SK-N-MC (cell line): ENCODE measurements around the gene CDK6.
"Not testable (repeated sequence)": the region's sequence is repeated elsewhere in the genome, so short reads cannot be mapped to it uniquely, and the experiment has no call there.

Source experiments
- DNase-seq: peaks from one replicate; pipeline ENCODE4 v3.0.0-alpha.2; 2011; ENCODE audit warnings: low read depth, low spot score
- H3K27ac ChIP-seq: fragments of 200-600 bp; sonication (generic); 2 replicates; pipeline ENCODE4 v1.5.1; 2016; ENCODE audit warnings: mixed run types
- H3K36me3 ChIP-seq: fragments of 200-600 bp; sonication (generic); 2 replicates; pipeline ENCODE4 v1.6.1; 2017; ENCODE audit warnings: antibody characterized with exemption, low read length, mixed read lengths; ENCODE audit not compliant: insufficient read depth
- H3K4me3 ChIP-seq: fragments of 200-600 bp; sonication (generic); 2 replicates; pipeline ENCODE4 v1.5.1; 2016
- H3K9ac ChIP-seq: fragments of 200-600 bp; sonication (generic); 2 replicates; pipeline ENCODE4 v1.8.0; 2017; ENCODE audit warnings: mixed run types, mixed read lengths; ENCODE audit not compliant: insufficient read length
- H3K9me3 ChIP-seq: fragments of 200-600 bp; sonication (generic); 2 replicates; pipeline ENCODE4 v1.6.1; 2017; ENCODE audit warnings: low read depth, mild to moderate bottlenecking, antibody characterized with exemption, low read length, moderate library complexity, mixed read lengths
- EZH2 ChIP-seq: fragments of 200-600 bp; sonication (generic); IDR thresholded peaks from one replicate; pipeline ENCODE4 v1.6.1; 2017; ENCODE audit warnings: antibody characterized with exemption
- FOXP2 ChIP-seq: optimal IDR thresholded peaks from 2 replicates; pipeline ENCODE3; 2011; ENCODE audit warnings: mild to moderate bottlenecking, moderate library complexity; ENCODE audit not compliant: insufficient read depth; ENCODE audit errors: extremely low read length, control extremely low read depth
- POLR2AphosphoS5 ChIP-seq: IDR thresholded peaks from 2 replicates; pipeline ENCODE4 v1.6.1; 2012; ENCODE audit warnings: mild to moderate bottlenecking, low read depth, low read length, borderline replicate concordance

Gene CDK6

DNA sequence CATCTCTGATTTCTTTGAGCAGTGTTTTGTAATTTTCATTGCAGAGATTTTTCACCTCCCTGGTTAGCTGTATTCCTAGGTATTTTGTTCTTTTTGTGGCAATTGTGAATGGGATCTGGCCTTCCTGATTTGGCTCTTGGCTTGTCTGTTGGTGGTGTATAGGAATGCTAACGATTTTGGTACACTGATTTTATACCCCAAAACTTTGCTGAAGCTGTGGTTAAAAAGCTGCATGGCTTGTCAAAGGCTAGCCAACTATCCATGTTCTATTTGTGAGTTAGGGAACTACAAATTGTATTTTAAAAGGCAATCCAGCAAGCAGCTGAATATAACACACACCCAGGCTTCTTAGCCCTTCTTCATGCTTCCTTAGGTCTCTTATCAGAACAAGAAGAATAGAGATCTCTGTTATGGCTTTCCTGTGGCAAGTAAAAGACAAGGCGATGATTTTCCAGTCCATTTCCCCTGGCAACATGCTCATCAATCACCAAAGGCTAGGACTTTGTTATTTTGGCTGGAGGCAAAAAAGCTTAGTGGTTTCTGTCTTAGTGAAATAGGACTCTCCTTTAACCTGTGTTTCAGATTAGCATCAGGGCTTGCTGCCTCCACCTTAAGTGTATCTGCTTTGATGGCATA, 77.5 kb downstream of the CDK6 start:
- H3K27ac ChIP-seq, result no peak overlapping the region
- DNase-seq, result no peak
- H3K4me3 ChIP-seq, result no peak overlapping the region
- no peak for TF ChIP-seq POLR2AphosphoS5
- TF ChIP-seq FOXP2, result no peak
- TF ChIP-seq EZH2, result no peak
- no peaks in the 10 kb centered on the region for H3K9me3 ChIP-seq
- H3K36me3 ChIP-seq, result no peaks in the 10 kb centered on the region
- H3K9ac ChIP-seq, result no peak overlapping the region

DNA sequence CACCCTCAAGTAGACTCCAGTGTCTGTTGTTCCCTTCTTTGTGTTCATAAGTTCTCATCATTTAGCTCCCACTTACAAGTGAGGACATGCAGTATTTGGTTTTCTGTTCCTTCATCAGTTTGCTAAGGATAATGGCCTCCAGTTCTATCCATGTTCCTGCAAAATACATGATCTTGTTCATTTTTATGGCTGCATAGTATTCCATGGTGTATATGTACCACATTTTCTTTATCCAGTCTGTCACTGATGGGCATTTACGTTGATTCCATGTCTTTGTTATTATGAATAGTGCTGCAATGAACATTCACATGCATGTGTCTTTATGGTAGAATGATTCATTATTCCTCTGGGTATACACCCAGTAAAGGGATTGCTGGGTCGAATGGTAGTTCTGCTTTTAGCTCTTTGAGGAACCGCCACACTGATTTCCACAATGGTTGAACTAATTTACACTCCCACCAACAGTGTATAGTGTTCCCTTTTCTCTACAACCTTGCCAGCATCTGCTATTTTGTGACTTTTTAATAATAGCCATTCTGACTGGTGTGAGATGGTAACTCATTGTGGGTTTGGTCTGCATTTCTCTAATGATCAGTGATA, 79.0 kb downstream of the CDK6 start:
- not testable (repeated sequence) for DNase-seq, H3K27ac ChIP-seq, H3K9me3 ChIP-seq, H3K9ac ChIP-seq, H3K4me3 ChIP-seq, H3K36me3 ChIP-seq

DNA sequence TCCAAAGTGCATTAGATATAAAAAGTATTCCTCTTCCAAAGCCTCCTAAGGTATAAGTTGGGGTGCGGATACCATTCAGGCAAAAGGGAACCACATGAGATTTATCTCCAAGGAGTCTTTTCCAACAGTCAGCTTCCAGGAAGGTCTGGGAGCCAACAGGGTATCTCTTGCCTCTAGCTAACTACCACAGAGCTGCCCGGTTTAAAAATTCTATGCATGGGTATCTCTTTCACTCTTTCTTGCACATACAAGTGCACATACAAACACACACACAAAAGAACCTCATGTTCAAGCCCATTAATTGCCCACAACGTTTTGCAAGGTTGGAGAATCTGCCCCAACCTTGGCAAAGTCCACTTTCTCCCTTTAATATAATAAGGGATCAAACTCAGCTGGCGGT, 80.7 kb downstream of the CDK6 start:
- DNase-seq, result no peak
- peak overlapping the region; percentile 60 for H3K27ac ChIP-seq
- no peak overlapping the region for H3K4me3 ChIP-seq
- no peaks in the 10 kb centered on the region for H3K9me3 ChIP-seq
- no peaks in the 10 kb centered on the region for H3K36me3 ChIP-seq
- TF ChIP-seq EZH2 (no peak), FOXP2 (no peak), POLR2AphosphoS5 (no peak)
- no peak overlapping the region for H3K9ac ChIP-seq

DNA sequence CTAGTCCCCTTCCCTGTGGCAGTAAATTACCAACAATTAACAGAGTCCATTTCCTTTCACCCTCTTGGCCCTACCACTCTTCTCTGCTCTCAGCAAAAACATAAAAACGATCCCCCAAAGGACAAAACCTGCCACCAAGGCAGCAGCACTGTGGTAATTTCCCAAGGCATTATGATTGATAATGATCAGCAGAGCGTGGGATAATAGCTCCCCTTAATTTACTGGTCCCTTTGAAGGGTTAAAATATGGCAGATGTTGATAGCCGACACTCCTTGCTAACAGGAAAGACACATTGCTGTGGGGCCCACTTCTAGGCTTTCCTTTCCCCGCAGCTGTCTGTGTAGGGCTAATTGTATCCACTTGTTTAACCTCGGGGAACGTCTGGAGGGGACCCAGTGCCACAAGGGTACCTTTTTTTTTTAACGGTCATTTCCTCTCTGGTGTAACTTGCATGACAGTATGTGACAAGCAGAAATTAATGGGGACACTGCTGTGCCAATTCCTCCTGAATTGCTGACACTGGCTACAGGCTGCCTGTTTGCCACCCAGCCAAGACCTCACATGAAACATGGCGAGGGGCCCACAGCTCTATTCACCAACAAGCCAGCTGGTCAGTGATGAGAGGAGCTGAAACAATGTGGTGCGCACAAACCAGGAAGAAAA, 81.3 kb downstream of the CDK6 start:
- peak overlapping the region; percentile 60 for H3K27ac ChIP-seq
- TF ChIP-seq POLR2AphosphoS5 (peak; percentile 39; the same call in 1 of the 2 replicates), FOXP2 (peak; percentile 17), EZH2 (no peak)
- H3K9me3 ChIP-seq, result no peaks in the 10 kb centered on the region
- H3K36me3 ChIP-seq, result no peaks in the 10 kb centered on the region
- peak; percentile 30 for DNase-seq
- no peak overlapping the region for H3K9ac ChIP-seq
- H3K4me3 ChIP-seq, result peak overlapping the region; percentile 49

DNA sequence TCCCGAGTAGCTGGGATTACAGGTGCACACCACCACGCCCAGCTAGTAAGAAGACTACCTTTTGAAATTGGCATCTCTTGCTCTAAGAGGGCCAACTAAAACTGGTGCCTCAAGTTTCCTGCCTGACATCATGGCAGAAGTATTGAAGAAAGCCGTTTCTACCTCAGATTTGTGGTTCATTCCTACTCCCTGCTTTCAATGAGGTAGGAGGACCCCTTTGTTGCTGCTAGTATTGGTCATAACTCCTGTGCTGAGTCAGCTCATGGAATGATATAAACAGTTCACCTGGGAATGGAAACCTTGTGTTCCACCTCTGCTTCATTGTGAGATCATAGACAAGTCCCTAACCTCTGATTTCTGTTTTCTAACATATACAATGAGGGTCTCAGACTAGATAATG, 82.8 kb downstream of the CDK6 start:
- H3K9ac ChIP-seq, result no peak overlapping the region
- no peak overlapping the region for H3K27ac ChIP-seq
- H3K4me3 ChIP-seq, result no peak overlapping the region
- no peak for TF ChIP-seq EZH2
- no peak for TF ChIP-seq FOXP2
- TF ChIP-seq POLR2AphosphoS5, result no peak
- H3K9me3 ChIP-seq, result no peaks in the 10 kb centered on the region
- no peak for DNase-seq
- no peaks in the 10 kb centered on the region for H3K36me3 ChIP-seq

DNA sequence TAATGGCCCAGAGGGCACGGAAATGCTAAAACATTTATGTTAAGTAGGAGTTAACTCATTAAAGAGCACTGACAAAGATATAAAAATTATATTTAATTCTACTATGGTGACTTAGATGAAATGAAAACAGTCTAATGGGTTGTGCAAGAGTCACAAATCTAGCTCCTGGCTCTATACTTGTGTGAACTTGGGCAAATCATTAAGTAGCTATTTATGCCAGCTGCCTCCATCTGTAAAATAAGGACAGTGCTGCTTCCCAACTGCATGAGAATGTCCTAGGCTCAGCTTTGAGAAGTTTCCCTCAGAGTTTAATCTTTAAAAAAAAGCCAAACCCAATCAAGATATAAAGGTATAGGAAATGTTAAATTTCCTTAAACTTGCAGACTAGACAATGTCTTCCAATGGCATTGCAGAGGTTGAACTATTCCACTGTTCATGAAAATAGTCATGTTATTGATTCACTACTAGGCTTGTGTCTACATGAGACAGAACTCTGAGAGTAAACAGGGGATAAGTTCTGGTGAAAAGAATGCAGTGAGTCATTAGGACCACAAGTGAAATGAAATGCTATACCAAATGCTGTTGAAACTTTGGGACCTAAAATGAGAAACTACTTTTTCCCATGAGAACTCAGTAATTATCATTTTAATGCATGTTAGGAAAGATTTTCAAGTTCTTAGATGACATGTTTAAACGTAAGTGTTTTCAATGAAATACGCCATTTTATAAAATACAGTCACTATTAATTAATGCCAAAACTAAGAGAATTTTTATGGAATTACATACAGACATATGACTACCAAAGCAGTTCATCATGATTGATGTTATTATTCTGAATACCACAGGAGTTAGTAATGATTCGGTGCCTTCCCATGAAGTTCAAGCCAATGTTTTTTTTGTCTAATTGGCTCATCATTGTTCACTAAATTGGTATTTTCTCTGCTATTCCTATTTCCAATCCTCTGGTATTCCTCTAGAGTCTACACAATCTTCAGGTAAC, 84.2 kb downstream of the CDK6 start:
- no peak for DNase-seq
- Histone ChIP-seq H3K9ac (no peak overlapping the region), H3K27ac (no peak overlapping the region), H3K9me3 (no peaks in the 10 kb centered on the region), H3K4me3 (no peak overlapping the region), H3K36me3 (no peaks in the 10 kb centered on the region)
- no peak for TF ChIP-seq EZH2
- TF ChIP-seq POLR2AphosphoS5, result no peak
- TF ChIP-seq FOXP2, result no peak

DNA sequence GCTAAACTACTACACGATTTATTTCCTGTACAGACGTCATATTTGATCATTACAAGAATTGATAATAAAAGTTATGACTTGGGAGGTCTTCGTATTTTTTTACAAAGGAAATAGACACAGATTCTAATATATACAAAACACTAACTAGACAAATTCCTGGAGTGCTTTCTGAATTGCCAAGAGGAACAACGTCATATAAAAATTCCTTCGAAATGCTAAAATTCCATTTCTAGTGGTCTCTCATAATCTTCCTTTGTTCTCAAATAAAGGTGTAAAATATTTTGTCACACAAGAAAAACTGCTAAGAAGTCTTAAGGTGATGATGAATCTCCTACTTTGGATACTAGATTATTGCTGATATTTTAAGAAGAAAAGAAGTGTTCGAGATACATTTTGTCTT, 85.4 kb downstream of the CDK6 start:
- H3K36me3 ChIP-seq, result no peaks in the 10 kb centered on the region
- no peak overlapping the region for H3K4me3 ChIP-seq
- H3K9ac ChIP-seq, result no peak overlapping the region
- TF ChIP-seq EZH2 (no peak), FOXP2 (no peak), POLR2AphosphoS5 (no peak)
- DNase-seq, result no peak
- no peak overlapping the region for H3K27ac ChIP-seq
- no peaks in the 10 kb centered on the region for H3K9me3 ChIP-seq

DNA sequence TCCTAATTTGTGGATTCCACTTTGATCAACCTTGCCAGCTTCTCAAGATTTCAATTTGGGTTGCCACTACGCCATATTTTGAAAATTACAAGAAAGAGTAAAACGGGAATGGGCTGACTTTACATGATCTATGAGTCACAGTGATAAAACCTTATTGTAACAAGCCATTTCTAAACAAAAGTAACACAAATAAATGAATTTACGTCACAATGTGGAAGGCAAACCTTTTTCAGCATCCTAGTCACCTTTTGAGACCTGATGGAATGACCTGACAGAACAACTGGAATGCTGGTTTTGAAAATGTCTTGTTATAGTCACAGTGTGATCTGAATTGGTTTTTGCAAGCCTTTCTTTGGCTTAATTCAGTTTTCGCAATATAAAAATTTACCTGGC, 85.9 kb downstream of the CDK6 start:
- H3K9ac ChIP-seq, result no peak overlapping the region
- H3K27ac ChIP-seq, result no peak overlapping the region
- H3K36me3 ChIP-seq, result no peaks in the 10 kb centered on the region
- no peak for DNase-seq
- no peaks in the 10 kb centered on the region for H3K9me3 ChIP-seq
- TF ChIP-seq EZH2 (no peak), POLR2AphosphoS5 (no peak), FOXP2 (no peak)
- no peak overlapping the region for H3K4me3 ChIP-seq
